Hematopoietic multipotent progenitor cell treated with erythropoietin and hydrocortisone succinate and interleukin-3 and kit ligand, for 6 days (in vitro differentiated cells): ENCODE measurements around the gene GMPR2.
A peak's percentile ranks its signal among the peaks of the same experiment; 100 is the strongest.
"Not testable (repeated sequence)": the region's sequence is repeated elsewhere in the genome, so short reads cannot be mapped to it uniquely, and the experiment has no call there.

Experiments used
- DNase-seq: peaks from one replicate; pipeline ENCODE4 v3.0.0-alpha.2; 2015

GMPR2 gene

GRCh38 chr14:24203249-24203886 is 29.4 kb upstream of the GMPR2 start:
- not testable (repeated sequence) for DNase-seq

DNA sequence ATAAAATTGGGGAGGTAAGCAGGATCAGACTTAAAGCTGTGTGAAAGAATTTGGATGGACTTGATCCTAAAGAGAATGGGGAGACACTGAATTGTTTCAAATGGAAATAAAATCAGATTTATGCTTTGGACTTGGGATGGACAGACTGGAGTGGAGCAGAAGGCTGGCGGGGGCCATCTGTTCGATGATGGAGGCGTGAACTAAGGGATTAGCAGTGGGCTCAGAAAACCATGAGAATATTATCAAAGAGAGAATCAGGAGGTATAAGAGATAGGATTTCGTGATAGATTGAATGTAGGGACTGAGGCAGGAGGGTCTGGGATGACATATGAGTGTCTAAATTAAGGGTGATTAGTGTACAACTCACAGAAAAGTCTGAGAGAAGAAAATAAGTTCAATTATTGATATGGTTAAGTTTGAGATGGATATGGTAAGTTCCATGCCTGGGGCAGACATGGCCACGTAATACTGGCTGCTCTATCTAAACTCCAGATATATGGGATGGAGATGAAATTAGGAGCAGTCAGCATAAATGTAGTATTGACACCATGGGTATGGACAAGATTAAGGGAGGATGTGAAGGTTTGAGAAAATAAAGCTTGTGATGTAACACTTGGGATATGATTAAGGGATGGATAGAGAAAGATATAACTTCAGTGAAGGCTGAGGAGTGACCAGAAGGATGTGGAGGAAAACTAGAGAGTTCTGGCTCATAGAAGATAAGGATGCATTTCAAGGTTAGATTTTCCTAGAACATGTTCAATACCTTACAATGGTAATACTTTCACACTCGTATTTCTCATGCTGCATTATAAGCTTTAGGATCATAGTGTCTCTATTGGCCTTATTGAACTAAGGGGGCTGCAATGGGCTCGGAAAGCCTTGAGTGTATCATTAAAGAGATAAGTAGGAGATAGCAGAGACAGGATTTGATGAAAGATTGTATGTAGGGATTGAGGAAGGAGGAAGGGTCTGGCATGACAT is 28.3 kb upstream of the GMPR2 start:
- DNase-seq: no peak

GRCh38 chr14:24206260-24207103 is 26.2 kb upstream of the GMPR2 start:
- DNase-seq: no peak

DNA sequence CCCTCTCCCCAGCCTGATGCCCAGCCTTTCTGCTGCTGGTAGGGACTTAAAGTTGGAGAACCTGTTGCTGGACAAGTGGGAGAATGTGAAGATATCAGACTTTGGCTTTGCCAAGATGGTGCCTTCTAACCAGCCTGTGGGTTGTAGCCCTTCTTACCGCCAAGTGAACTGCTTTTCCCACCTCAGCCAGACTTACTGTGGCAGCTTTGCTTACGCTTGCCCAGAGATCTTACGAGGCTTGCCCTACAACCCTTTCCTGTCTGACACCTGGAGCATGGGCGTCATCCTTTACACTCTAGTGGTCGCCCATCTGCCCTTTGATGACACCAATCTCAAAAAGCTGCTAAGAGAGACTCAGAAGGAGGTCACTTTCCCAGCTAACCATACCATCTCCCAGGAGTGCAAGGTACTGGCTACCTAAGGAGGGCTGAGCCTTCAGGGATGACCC is 25.6 kb upstream of the GMPR2 start:
- no peak for DNase-seq

GRCh38 chr14:24207625-24208024 is 25.1 kb upstream of the GMPR2 start:
- DNase-seq: no peak

- DNase-seq: no peak
These were observed 21.4 kb upstream of the GMPR2 start for GRCh38 chr14:24211311-24211710.

DNA sequence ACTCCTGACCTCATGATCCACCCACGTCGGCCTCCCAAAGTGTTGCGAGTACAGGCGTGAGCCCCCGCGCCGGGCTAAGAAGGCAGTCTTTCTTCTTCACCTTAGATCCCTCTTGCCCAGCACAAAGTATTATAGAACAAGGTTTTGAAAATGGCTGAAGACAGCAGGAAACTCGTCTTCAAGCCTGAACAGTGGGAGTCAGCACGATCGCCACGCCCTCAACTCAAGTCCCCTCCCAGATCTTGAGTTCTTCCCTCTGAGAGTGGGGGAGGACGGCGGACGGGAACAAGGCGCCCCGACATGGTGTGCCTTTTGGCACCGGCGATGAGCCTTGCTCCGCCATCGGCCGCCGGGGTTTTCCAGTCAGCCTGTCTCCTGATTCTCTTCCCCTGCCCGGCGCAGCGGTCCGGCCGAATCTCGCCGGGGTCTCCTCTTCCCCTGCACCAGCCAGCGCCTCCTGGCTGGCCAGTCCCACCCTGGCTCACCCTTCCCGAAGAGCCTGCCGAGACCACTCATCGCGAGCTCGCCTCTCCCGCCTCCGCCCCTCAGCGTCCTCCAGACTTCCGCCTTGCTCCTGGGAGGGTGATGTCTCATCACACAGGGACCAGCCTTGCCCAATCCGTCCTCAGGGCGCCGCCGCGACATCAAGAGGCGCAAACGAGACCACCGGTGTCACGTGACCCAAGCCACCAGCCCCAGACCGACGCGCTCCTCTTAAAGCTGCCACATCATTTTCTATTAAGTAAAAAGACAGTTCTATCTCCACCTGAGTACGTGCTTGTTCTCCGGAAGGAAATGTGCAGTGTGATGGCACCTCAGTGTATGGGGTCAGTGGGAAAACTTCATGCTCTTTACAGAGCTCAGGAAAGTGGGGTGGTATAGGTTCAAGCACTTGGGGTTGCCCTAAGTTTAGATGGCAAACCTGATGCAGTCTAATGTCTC is 19.5 kb upstream of the GMPR2 start, which contains the start of gene CHMP4A:
CHMP4A (minus strand) TSS at position 565 of the 942 bp plus-strand sequence; CDS start at position 516, 49 bp downstream.
- peak; percentile 100 for DNase-seq

DNA sequence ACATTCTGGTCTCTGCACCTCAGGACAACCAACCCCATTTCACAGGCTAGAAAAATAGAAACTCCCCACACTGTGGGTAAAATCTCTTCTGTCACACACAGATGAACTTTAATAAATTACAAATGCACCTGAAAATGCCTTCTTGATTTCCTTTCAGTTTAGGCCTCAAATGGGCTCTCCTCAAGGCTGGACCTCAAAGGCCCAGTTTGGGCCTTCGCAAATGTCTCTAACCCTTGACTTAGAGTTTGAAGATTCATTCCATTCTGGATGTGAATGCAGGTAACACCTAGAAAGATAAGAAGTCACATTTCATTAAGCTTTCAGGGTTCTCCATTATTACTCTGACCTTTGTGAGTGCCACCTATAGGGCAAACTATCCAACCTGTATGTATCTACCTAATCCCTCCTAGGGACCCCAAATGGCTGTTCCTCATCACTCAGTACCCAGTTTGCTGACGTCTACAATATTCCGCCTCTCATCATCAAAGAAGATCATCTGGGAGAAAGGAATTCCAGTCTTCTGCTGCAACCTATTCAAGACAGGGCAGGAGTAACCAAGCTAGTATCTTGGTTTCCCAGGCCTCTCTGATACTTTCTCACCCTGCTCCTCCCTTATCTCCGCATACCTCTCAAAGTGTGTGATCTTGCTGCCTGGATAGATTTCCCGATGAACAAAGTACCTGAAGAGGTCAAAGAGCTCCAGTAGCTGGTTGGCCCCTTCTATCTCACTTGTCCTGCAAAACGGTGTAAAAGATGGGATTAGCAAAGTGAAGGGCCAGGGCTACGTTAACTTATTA is 18.7 kb upstream of the GMPR2 start:
- peak; percentile 27 for DNase-seq

DNA sequence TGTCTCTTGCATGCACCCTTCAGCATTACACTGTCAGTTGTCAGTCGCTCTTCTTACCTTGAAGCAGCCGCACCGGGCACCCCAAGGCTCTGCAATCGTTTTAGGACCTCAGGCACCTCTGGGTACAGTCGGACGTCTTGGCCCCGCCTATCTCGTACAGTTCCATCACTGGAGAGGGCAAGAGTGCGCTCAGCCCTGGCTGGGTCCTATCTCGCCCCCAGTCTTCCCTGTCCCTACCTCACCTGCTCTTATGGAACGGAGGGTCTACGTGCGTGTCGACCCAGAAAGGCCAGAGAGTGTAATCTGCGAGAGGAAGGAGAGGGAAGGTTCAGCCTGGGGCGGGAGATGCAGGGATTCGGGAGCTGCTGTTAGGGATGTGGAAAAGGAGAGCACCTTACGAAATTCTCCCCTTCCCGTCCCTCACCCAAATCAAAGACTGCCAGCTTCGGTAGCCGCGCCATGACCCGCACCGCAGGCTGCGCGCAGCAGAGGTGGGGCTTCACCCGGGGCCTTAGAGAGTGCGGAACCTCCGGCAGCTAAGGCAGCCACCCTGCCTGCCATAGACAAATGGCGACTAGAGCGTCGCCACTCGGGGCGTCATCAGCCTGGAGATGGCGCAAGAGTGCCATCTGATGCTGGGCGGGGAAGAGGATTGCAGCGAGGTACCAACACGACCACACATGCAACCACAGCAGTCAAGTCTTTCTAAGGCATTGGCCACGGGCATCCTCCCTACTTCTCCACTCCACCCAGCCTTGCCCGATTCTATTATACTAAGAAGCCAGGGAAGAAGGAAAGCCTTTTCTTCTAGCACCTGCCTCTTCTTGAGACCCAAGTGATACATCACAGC is 17.0 kb upstream of the GMPR2 start, which contains the start of gene MDP1:
MDP1 (minus strand) TSS at position 572 of the 850 bp plus-strand sequence; CDS start at position 461, 111 bp downstream.
- peak; percentile 96 for DNase-seq

- no peak for DNase-seq
These were observed 16.4 kb upstream of the GMPR2 start for GRCh38 chr14:24216345-24216699.

GRCh38 chr14:24216876-24217275 is 15.9 kb upstream of the GMPR2 start:
- DNase-seq: not testable (repeated sequence)

GRCh38 chr14:24219080-24219479 is 13.6 kb upstream of the GMPR2 start:
- no peak for DNase-seq

GRCh38 chr14:24219521-24219920 is 13.2 kb upstream of the GMPR2 start:
- no peak for DNase-seq

- not testable (repeated sequence) for DNase-seq
These were observed 9.7 kb upstream of the GMPR2 start for GRCh38 chr14:24222987-24223386.

- no peak for DNase-seq
These were observed 8.1 kb upstream of the GMPR2 start for GRCh38 chr14:24224618-24225071.

GRCh38 chr14:24226473-24226872 is 6.3 kb upstream of the GMPR2 start:
- no peak for DNase-seq

DNA sequence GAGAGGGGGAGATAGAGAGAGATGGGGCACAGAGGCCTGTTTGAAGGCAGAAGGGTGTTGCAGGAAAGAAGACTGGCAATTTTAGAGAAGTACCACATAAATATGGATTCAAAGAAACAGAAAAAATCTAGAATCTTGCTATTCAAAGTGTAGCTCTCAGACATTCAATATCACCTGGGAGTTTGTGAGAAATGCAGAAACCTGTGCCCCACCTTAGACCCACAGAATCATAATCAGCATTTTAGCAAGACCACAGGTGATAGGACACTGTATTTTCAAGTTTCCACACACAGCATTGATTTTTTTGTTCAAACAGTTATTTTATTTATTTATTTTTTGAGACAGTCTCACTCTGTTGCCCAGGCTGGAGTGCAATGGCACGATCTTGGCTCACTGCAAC is 3.8 kb upstream of the GMPR2 start:
- DNase-seq: no peak

- DNase-seq: peak; percentile 41
These were observed 1.2 kb upstream of the GMPR2 start for GRCh38 chr14:24231263-24232120.
